A549 (cell line): ENCODE data around the gene PLXNA1.

Experiments used
- BHLHE40 ChIP-seq: IDR thresholded peaks from 2 replicates; pipeline ENCODE4 v1.6.1; 2012; ENCODE audit warnings: low read depth, low read length, inconsistent platforms
- EP300 ChIP-seq, 2 experiments: fragments of >200 bp; sonication (Bioruptor Twin); formaldehyde crosslinking; IDR thresholded peaks; 2 replicates in 1 of 2; 3 replicates in 1 of 2; pipeline ENCODE4 v1.6.1; 2016 to 2017
- TFCP2L1 ChIP-seq: fragments of 250-450 bp; sonication (Bioruptor Pico); IDR thresholded peaks from 2 replicates; pipeline ENCODE4 v1.5.0; 2021; ENCODE audit warnings: mild to moderate bottlenecking
- TF ChIP-seq, protein P1 (sequence below): fragments of >200 bp; sonication (Bioruptor Twin); formaldehyde crosslinking; IDR thresholded peaks from 3 replicates; pipeline ENCODE4 v1.5.1; 2016

- TF ChIP-seq, protein P1, sequence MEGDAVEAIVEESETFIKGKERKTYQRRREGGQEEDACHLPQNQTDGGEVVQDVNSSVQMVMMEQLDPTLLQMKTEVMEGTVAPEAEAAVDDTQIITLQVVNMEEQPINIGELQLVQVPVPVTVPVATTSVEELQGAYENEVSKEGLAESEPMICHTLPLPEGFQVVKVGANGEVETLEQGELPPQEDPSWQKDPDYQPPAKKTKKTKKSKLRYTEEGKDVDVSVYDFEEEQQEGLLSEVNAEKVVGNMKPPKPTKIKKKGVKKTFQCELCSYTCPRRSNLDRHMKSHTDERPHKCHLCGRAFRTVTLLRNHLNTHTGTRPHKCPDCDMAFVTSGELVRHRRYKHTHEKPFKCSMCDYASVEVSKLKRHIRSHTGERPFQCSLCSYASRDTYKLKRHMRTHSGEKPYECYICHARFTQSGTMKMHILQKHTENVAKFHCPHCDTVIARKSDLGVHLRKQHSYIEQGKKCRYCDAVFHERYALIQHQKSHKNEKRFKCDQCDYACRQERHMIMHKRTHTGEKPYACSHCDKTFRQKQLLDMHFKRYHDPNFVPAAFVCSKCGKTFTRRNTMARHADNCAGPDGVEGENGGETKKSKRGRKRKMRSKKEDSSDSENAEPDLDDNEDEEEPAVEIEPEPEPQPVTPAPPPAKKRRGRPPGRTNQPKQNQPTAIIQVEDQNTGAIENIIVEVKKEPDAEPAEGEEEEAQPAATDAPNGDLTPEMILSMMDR = no peak
- TF ChIP-seq EP300 (IDR thresholded peaks at IDR 0.05) = no peak
- TF ChIP-seq TFCP2L1 = no peak
- TF ChIP-seq BHLHE40 = no peak
These were observed 43.7 kb downstream of the PLXNA1 start for GRCh38 chr3:127026661-127027060.
